HG02642 (cell line): Measurements from ENCODE around the gene GPR161.

Source experiments
- ATAC-seq: cut with Tn5 transposase; IDR thresholded peaks from one replicate; pipeline ENCODE4 v1.9.1; 2021; ENCODE audit warnings: mild to moderate bottlenecking; ENCODE audit not compliant: unreplicated experiment, poor library complexity

The GPR161 gene

GRCh38 chr1:168112673-168113305, 23.9 kb downstream of the GPR161 start:
- no peak for ATAC-seq

DNA sequence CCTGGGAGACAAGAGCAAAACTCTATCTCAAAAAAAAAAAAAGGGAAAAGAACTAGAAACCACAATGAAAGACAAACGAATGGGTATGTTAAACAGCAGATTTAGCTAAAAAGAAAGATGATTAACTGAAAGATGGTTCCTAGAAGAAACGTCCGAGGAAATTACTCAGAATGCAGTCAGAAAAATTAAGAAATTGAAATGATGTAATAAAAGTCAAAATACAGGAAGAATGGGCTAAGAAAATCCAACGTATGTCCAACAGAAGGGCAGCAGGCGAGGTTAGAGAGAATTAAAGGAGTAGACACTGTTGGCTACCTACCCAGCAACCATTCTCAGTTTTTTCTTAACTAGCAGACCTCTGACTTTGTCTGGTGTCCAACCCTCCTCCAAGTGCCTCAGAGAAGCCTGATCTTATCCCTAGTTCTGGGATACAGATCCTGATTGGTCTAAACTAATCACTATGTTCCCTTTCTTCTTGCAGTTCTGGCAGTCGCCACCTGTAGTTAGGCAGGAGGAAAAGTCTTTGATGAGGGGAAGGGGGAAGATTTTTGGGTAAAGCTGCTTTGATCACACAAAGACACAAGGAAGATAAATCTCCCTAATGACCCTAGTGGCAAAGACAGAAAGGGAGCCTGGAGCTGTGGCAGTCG, 25.7 kb downstream of the GPR161 start:
- ATAC-seq, result no peak

GRCh38 chr1:168106274-168106673, 30.5 kb downstream of the GPR161 start:
- ATAC-seq, result no peak

GRCh38 chr1:168105846-168106245, 30.9 kb downstream of the GPR161 start:
- no peak for ATAC-seq

DNA sequence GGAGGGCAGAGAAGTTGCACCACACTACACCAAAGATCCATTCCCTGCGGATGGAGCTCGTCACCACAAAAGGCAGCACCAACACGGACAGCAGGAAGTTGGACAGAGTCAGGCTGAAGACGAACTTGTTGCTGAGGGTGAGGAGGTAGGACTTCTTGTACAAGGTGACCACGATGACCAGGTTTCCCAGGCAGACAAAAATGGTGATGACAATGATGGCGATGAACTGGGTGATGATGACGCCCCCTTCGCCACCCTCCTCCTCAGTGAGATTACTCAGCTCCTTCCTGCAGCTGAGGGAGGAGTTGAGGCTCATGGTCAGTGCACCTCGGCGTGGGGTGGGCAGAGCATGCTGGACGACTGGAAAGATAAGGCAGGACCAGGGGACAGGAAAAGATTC, 32.2 kb downstream of the GPR161 start:
- ATAC-seq, result no peak

GRCh38 chr1:168102487-168102886, 34.2 kb downstream of the GPR161 start:
- no peak for ATAC-seq

DNA sequence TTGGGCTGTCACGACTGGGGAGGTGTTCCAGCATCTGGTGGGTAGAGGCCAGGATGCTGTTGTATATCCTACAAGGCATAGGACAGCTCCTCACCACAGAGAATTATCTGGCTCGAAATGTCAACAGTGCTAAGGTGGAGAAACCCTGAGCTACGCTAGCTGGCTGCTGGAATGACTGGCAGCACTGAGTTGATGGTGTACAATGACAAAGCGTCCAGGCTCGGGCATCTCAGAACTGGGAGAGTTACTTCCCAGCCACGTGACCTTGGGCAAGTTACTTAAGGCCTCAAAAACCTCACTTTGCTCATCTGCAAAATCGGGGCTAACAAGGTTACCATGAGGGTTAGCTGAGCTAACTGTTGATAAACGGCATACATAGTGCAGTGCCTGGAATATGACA, 35.4 kb downstream of the GPR161 start:
- ATAC-seq, result no peak

DNA sequence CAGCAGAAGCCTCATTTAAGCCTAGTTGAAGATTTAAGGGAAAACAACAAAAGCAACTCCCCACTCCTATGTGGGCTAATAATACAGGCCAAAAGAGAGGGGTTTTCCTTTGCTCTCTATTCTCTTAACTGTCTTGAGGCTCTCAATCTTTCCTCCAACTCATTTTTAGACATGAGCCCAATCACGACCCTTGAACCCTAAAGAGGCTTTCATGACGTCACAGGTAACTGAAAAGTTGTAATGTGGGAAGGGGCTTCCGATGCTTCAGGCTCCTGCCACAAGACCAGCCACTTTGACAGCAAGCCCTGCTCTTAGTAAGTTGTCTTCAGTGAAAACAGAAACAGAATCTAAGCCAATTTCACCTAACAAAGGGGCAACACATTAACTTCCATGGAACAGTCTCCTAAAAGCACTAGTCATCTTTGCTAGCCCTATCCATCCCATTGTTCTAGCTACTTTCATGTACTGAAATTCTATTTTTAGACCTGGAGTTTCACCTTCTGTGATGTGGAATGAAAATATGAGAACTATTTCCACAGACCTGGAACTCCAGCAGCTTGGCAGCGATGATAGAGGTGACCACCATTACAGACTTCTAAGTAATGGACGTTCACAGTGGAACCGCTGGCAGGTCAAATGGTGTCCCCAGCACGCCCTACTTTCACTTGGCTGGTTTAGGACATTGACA, 36.3 kb downstream of the GPR161 start:
- no peak for ATAC-seq

DNA sequence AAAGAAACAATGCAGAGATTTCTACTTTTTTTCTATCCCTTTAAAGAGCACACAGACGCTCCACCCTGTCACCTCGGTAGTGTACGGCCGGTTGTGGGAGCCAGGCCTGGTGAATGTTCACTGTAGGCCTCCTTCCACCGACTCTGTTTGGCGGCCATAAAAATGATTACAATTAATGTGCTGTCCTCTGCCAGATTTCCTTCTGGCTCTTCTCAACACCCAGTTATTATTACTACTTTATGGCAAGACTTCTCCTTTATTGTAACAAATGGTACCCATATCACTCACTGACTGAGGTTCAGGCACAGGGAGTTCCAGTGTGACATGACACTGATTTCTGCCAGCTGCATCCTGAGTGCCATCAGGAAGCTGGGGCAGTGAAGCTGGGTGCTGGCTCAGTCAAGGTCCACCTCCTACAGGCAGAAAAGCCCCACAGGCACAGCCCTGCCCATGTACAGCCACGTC, 37.4 kb downstream of the GPR161 start:
- no peak for ATAC-seq

DNA sequence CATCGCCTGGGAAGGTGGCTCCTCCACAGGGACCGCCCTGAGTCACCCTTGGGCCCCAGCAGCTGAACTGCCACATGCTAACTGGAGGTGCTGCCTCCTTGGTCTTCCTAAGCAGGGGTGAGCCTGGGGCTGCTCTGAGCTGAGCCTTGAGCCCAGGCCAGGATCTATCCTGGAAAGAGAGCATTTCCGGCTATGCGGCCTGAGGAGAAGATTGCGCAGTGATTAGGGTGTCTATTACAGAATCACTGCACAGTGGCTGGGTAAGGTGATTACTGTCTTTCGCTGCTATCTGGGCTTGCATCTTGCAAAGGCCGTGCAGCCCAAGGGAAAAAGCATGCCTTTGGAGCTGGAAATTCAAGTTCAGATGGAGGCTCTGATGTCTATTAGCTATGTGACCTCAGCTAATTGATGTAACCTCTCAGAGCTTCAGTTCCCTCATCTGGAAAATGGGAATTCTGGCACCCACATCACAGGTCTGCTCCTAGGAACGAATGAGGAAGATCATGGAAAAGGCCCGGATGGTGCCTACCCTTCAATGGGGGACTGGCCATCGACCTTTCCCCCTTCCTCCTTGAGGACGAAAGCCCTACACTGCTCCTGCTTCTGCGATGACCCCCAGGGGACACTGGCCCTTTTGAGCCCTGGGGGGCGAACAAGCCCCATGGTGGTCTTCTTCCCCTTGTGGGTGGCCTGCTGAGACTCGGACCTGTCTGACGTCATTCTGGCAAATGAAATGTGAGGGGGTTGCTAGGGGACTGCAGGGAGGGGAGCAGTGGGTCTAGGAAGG, 38.0 kb downstream of the GPR161 start:
- ATAC-seq, result no peak

DNA sequence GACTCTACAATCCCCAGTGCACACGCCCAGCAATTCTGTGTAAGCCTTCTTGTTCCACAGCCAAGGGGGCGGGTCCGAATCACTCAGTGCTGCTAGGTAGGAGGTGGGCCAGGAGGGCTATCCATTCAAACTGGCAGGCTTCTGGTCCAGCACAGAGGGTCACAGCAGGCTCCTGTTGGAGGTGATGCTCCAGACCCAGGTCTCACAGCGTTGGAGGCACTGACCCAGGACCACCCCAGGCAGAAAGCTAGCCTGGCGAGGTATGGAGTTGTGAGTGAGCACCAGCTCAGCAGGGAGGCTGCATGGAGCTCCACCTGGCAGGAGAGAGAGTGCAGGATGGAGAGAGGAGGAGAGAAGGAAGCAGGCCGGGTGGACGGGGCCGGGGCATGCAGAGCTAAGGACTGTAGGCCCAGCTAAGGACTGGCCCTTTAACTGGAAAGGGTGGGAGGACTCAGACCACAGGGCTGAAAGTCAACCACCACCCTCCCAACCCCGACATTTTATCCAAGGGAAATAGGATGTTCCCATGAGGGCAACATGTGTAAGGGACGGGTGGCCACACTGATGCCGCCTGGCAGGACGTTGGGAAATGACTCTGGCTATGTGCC, 38.7 kb downstream of the GPR161 start:
- ATAC-seq, result no peak

DNA sequence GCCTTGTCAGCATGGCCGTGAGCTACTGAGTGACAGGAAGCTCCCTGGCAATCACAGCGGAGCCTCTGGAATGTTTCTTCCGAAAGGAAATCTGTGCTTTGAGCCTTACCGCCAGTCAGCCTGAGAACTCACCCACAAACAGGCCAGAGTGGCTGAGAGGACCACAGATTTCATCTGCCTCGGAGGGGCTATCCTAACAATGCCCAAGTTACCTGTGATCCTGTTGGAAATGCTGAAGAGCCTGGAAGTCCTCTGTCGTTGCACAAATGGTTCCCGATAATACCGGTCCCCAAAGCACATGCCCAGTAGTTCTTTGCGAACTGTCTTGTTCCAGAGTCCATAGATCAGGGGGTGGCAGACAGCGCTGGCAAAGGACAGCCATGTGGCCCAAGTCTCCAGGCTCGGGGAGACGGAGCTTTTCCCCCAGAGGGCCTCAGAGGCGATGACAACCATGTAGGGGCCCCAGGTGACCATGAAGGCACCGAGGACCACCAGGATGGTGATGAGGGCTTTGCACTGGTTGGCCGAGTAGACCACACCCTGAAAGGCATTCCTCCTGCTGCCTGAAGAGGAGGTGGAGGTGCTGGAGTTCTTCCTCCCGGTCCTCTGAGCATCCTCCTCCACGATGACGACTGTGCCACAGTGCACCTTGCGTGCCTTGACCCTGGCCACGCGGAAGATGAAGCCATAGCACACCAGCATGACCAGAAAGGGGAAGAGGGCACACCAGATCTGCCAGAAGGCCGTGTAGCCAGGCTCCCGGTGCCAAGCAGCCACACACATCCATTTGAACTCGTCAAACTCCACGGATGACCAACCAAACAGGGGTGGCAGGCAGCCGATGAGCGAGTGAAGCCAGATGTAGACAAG, 40.2 kb downstream of the GPR161 start:
- no peak for ATAC-seq

- no peak for ATAC-seq
Measured at GRCh38 chr1:168095476-168095875, 41.3 kb downstream of the GPR161 start.

DNA sequence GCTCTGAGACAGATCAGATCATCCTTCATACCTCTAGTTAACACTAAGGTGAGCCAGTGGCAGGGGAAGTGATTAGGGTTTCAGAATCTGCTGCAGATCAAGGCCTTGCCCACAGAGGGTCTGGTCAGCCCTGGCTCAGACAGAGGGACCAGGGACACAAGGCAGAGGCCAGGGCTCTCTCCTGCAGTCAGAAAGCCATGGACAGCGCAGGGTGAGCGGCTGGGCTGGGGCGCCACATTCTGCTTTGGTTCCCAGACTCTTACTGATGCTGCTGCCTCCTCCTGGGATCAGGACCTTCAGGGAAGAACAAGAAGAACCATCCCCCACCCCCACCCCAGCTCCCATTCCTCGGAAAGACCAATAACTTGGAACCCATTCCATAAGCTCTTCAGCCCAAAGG, 43.1 kb downstream of the GPR161 start:
- ATAC-seq, result no peak

DNA sequence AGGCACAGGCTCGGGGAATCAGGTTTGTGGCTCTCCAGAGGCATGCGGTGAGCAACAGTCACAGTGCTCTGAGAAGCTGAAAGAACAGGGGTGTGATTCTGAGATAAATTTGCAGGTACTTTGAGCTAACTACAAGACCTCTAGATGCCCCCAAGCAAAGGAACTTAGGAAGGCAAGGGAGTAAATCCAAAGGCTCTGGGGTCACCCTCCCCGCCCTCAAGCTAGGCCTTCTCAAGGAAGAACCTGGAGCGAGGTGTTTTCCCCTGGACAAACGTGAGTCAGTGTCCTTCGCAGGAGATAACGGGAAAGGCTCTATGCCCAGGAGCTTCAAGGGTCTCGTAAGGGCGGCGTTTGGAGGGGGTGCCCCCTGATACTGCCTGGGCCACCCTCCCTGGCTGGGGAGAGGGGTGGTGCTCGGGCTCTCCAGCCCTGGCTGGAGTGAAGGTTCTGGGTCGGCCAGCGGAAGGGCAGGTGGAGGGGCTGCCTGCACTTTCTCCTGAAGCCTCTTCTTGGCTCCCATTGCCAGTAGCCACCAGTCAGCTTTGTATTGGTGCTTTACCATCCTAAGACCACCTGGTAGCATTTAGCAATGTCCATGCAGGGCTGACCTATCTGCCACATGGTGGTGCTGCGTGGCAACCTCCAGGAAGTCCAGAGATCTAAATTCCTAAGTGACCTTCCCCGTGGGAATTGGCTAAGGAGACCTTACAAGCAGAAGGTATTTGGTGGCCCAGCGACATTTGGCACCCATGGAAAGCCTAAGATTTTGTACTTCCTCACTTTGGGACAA, 44.0 kb downstream of the GPR161 start:
- no peak for ATAC-seq

- ATAC-seq, result no peak
Measured at GRCh38 chr1:168091720-168092550, 44.8 kb downstream of the GPR161 start.

- ATAC-seq, result no peak
Measured at GRCh38 chr1:168091063-168091462, 45.7 kb downstream of the GPR161 start.

DNA sequence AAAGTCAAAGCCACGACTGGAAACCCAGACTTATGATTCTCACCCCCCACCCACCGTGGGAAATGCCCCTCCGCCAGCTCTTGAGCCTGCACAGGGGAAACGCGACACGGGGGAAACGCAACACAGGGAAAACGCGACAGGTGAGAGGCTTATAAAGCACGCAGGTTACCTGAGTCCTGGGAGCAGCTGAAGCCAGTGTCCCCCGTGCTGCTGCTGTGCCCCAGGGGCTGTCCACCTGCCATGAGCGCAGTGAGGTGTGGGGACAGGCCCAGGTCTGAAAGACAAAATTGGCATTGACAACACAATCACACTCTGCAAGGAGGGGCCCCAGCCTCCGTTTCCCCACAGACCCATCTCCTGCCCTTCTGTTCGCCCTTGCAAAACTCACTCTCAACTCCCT, 46.3 kb downstream of the GPR161 start:
- no peak for ATAC-seq
